ENCODE results near the gene RABGGTB.
"Not testable (repeated sequence)": the region's sequence is repeated elsewhere in the genome, so short reads cannot be mapped to it uniquely, and the experiment has no call there.

RABGGTB gene

DNA sequence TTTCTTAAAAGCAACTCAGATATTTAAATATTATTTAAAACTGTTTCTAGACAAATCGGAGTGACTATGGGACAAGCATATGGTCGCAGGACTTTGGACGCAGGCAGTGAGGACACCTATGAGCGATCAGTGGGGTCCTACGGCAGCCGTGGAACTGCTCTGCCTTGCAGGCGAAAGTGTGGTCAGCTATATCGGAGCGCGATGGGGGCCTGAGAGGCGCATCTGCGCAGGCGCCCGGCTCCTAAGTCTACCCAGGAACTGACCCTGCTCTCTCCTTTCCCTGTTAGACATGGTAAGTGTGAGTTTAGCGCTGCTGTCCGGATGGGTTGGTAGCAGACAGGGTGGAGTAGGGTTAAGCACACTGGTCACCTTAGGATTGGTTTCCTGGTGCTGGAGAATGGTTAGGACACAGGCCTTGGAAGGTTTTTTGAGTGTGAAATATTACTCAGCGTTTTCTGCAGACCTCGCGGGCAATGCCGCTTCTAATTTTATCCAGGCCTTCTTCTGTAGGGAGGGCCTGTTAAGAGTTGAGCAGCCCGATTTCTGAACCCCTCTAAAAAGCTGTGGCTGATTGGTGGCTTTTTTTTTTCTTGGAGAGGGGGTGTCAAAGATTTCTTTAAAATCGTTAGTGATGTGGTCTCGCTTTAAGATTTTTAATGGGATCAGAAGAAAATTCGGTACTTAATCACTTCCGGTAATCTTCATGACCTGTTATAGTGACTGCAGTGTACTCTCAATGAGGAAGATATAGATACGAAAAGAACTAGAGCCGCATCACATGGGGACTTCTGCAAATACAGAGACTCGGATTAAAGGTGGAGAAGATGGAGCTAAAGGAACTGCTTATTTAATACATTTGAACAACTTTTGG lies at the start of gene RABGGTB:
RABGGTB (plus strand) TSS at position 274 of the 871 bp plus-strand sequence; CDS start at position 290, 16 bp downstream.
- peak; percentile 96 for FAIRE-seq

- no peak for FAIRE-seq
Observed at GRCh38 chr1:75742047-75742625, 43.9 kb upstream of the RABGGTB start.

GRCh38 chr1:75745276-75745675 lies 40.8 kb upstream of the RABGGTB start:
- no peak for FAIRE-seq

GRCh38 chr1:75757210-75757609 lies 28.8 kb upstream of the RABGGTB start:
- FAIRE-seq: not testable (repeated sequence)

- not testable (repeated sequence) for FAIRE-seq
Observed at GRCh38 chr1:75758543-75758942, 27.5 kb upstream of the RABGGTB start.

DNA sequence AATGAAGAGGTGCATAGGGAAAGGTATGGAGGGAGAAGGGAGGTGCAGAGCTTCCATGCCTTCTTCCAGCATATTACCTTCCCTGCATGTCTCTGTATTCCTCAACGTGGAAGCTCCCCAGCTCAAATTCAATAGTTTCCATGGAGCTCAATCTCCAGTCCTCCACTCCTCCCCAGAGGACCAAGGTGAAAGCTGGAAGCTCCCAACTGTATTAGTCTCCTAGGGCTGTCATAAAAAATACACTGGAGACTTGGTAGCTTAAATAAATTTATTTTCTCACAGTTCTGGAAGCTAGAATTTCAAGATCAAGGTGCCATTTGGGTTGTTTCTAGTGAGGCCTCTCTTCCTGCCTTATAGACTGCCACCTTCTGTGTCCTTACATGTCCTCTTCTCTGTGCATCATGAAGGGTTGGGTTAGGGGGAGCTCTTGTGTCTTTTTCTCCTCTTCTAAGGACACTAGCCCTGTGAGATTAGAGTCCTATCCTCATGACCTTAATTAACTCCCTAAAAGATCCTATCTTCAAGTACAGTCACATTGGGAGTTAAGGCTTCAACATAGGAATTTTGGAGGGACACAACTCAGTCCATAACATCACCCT lies 21.9 kb upstream of the RABGGTB start:
- FAIRE-seq: no peak

GRCh38 chr1:75765697-75766355 lies 20.2 kb upstream of the RABGGTB start:
- no peak for FAIRE-seq

DNA sequence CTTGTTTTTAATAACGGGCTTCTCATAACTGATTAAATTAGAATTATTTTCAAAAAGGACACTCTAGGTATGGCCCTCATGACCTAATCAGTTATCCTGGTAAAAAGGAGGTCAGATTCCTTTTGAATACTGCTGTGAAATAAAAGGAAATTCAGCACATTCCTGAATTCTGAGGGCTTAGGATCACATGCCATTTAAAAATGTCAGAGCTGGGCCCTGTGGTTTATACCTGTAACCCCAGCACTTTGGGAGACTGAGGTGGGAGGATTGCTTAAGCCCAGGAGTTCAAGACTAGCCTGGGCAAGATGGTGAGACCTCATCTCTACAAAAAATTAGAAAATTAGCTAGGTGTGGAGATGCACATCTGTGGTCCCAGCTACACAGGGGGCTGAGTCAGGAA lies 18.0 kb upstream of the RABGGTB start:
- no peak for FAIRE-seq

DNA sequence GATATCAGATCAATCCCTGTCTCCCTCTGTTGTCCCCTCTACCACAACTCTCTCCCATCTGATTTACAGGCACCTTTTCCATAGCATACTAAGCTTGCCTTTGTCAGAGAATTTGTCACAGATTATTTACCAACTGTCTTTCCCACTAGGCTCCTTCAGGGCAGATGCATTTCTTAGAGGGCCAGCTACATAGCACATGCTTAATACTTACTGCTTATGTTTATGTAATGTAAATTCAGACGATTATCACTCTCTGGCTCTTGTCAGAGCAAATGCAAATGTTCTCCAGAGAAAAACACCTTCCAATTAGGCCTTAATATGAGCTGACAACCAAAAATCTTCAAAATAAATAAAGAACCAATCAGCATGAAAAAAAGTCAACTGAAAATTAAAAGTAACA lies 15.3 kb upstream of the RABGGTB start:
- no peak for FAIRE-seq

GRCh38 chr1:75771978-75772377 lies 14.1 kb upstream of the RABGGTB start:
- no peak for FAIRE-seq

DNA sequence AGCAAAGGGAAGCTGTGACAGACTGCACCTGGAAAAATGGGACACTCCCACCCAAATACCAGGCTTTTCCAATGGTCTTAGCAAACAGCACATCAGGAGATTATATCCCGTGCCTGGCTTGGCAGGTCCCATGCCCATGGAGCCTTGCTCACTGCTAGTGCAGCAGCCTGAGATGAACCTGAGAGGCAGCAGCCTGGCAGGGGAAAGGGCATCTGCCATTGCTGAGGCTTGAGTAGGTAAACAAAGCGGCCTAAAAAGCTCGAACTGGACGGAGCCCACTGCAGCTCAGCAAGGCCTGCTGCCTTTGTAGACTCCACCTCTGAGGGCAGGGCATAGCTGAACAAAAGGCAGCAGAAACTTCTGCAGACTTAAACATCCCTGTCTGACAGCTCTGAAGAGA lies 8.2 kb upstream of the RABGGTB start:
- FAIRE-seq: not testable (repeated sequence)

- not testable (repeated sequence) for FAIRE-seq
Observed at GRCh38 chr1:75778694-75779093, 7.4 kb upstream of the RABGGTB start.

DNA sequence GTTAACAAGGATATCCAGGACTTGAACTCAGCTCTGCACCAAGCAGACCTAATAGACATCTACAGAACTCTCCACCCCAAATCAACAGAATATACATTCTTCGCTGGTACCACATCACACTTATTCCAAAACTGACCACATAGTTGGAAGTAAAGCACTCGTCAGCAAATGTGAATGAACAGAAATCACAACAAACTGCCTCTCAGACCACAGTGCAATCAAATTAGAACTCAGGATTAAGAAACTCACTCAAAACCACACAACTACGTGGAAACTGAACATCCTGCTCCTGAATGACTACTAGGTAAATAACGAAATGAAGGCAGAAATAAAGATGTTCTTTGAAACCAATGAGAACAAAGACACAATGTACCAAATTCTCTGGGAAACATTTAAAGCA lies 5.9 kb upstream of the RABGGTB start:
- FAIRE-seq: not testable (repeated sequence)

DNA sequence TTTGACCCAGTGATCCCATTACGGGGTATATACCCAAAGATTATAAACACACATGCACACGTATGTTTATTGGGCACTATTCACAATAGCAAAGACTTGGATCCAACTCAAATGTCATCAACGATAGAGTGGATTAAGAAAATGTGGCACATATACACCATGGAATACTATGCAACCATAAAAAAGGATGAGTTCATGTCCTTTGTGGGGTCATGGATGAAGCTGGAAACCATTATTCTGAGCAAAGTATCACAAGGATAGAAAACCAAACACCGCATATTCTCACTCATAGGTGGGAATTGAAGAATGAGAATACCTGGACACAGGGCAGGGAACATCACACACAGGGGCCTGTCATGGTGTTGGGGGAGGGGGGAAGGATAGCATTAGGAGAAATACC lies 2.1 kb upstream of the RABGGTB start:
- not testable (repeated sequence) for FAIRE-seq

- FAIRE-seq: no peak
Observed at GRCh38 chr1:75785320-75785982, 605 bp upstream of the RABGGTB start.

DNA sequence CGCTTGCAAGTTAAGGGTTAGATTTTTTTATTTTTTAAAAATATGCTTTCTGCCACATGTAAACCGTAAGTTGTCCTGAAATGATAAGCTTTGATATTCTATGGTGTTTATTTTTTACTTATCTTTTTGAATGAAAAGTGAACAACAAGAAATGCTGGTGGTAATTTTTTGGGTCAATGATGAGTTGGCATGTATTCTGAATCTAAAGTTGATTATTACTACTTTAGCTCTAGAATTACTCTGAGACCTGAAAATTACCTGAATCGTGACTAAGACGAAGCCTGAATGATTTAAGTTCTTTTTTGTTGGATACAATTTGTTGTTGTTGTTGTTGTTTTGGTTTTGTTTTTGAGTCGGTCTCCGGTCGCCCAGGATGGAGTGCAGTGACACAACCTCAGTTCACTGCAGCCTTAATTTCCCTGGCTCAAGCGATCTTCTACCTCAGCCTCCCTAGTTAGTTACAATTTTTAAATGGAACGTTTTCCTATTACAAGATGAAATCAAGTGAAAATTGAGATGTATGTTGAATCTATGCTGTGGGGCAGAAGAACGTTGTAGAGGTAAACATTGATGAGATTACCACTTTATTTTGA lies 941 bp downstream of the RABGGTB start:
- FAIRE-seq: no peak

- FAIRE-seq: no peak
Observed at GRCh38 chr1:75787524-75787923, 1.5 kb downstream of the RABGGTB start.

DNA sequence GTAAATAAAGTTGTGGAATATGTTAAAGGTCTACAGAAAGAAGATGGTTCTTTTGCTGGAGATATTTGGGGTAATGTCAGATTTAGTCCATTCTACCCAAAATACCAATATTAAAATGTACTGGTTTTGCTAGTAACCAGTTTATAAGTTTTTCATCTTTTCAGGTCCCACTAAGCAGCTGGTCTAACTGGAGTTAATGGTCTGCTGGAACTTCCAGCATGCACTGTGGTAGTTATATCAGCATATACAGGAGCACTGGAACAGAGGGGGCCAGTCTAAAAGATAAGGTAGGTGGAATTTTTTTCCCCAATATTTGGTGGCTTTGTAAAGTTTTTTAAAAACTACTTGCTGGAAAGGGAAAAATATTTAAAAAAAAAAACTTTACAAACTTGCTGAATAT lies 3.9 kb downstream of the RABGGTB start:
- no peak for FAIRE-seq

- FAIRE-seq: no peak
Observed at GRCh38 chr1:75791022-75791421, 5.0 kb downstream of the RABGGTB start.

DNA sequence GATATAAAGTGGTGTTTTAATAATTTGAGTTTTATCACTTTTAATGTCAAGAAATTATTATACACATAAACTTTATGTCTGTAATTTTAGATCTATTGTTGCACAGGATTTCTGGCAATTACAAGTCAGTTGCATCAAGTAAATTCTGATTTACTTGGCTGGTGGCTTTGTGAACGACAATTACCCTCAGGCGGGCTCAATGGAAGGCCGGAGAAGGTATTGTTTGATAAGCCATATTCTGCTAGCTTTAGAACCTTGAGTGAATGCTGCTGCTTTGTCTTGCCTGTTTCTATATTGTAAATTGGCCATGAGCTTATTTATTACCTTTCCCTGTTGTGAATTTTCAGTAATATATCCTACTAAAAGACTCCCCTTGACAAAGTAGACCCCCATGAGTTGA lies 6.0 kb downstream of the RABGGTB start:
- no peak for FAIRE-seq

DNA sequence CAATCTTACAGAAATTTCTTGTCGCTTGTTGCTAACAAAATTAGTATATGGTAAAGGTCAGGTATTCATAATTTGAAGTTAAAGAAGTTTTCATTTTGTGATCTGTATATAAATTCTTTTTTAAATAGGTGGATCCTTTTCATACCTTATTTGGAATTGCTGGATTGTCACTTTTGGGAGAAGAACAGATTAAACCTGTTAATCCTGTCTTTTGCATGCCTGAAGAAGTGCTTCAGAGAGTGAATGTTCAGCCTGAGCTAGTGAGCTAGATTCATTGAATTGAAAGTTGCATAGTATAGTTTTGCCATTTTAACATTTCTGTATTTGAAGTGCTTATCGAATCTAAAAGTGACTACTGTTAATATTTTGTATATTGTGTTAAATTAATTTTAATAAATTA lies 8.3 kb downstream of the RABGGTB start:
- no peak for FAIRE-seq

DNA sequence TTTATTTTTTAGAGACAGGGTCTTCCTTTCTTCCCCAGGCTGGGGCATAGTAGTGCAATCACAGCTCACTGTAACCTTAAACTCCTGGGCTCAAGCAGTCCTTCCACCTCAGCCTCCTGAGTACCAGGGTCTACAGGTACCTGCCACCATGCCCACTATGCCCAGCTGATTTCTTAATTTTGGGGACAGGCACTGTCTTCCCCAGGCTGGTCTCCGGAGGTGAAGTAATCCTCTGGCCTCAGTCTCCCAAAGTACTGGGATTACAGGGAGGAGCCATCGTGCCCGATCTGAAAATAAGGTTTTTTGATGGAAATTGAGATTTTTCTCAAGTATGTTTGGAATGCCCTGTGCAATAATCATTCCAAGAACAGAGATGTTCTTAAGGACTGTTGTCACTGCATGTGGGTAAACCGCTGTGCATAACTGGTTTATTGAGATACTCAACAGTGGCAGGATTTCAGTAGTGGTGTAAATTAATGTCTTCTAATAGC lies 9.7 kb downstream of the RABGGTB start:
- FAIRE-seq: no peak
